Type B pancreatic cell (in vitro differentiated cells): ENCODE results near the gene NKX2-8. TPM values are rescaled to one million over a fixed set of nuclear protein-coding genes. Genes with fewer than 3 reads are reported as not detected.
A peak's percentile ranks its signal among the peaks of the same experiment; 100 is the strongest.

Experiments
- DNase-seq: peaks from one replicate; pipeline ENCODE4 v3.0.0; 2021; ENCODE audit warnings: mixed read lengths; ENCODE audit not compliant: unreplicated experiment; ENCODE audit errors: extremely low spot score
- H3K27ac Mint-ChIP-seq: 2 replicates; pipeline ENCODE4 v1.8.0; 2021; ENCODE audit warnings: mild to moderate bottlenecking, mixed read lengths
- H3K27me3 Mint-ChIP-seq: 2 replicates; pipeline ENCODE4 v1.8.0; 2021; ENCODE audit warnings: mixed read lengths
- H3K36me3 Mint-ChIP-seq: 2 replicates; pipeline ENCODE4 v1.8.0; 2021; ENCODE audit warnings: mixed read lengths
- H3K4me1 Mint-ChIP-seq: one replicate; pipeline ENCODE4 v1.8.0; 2021; ENCODE audit warnings: mixed read lengths; ENCODE audit not compliant: unreplicated experiment
- H3K4me3 Mint-ChIP-seq: 2 replicates; pipeline ENCODE4 v1.8.0; 2021; ENCODE audit warnings: mild to moderate bottlenecking, mixed read lengths
- H3K9me3 Mint-ChIP-seq: 2 replicates; pipeline ENCODE4 v1.8.0; 2021; ENCODE audit warnings: mixed read lengths
- CTCF ChIP-seq: fragments of 200-600 bp; sonication (generic); conservative IDR thresholded peaks from 2 replicates; pipeline ENCODE4 v1.5.0; 2021; ENCODE audit warnings: antibody characterized with exemption, mild to moderate bottlenecking
- total RNA-seq: library from RNA; stranded (reverse); gene quantifications from 2 replicates; pipeline ENCODE4 v1.2.1, GENCODE V29; 2021; ENCODE audit warnings: low replicate concordance

Gene NKX2-8
- total RNA-seq, 1 donor from 2014 or later = 2.1 TPM

- no peaks in the 10 kb centered on the region for H3K9me3 Mint-ChIP-seq
- TF ChIP-seq CTCF = no peak
- peaks cover 75% of the 10 kb centered on the region for H3K27me3 Mint-ChIP-seq
- no peaks in the 10 kb centered on the region for H3K36me3 Mint-ChIP-seq
- no peak for DNase-seq
- H3K4me3 Mint-ChIP-seq = peak overlapping the region; percentile 31
- no peak overlapping the region for H3K27ac Mint-ChIP-seq
- H3K4me1 Mint-ChIP-seq = no peaks in the 10 kb centered on the region
Observed at GRCh38 chr14:36583893-36584811, 1.7 kb upstream of the NKX2-8 start.

- no peak for TF ChIP-seq CTCF
- Mint-ChIP-seq H3K36me3 (no peaks in the 10 kb centered on the region), H3K27me3 (peaks cover 67% of the 10 kb centered on the region), H3K27ac (no peak overlapping the region), H3K4me3 (no peak overlapping the region), H3K9me3 (no peaks in the 10 kb centered on the region), H3K4me1 (no peaks in the 10 kb centered on the region)
- DNase-seq = no peak
Observed at GRCh38 chr14:36583242-36583892, 953 bp upstream of the NKX2-8 start.

- TF ChIP-seq CTCF = no peak
- Mint-ChIP-seq H3K4me1 (no peaks in the 10 kb centered on the region), H3K27ac (no peak overlapping the region), H3K9me3 (no peaks in the 10 kb centered on the region), H3K36me3 (no peaks in the 10 kb centered on the region), H3K27me3 (peaks cover 62% of the 10 kb centered on the region), H3K4me3 (no peak overlapping the region)
- DNase-seq = no peak
Observed at GRCh38 chr14:36582874-36583241, 444 bp upstream of the NKX2-8 start.

GRCh38 chr14:36580856-36581831 lies 1.3 kb downstream of the NKX2-8 start:
- Mint-ChIP-seq H3K4me1 (no peaks in the 10 kb centered on the region), H3K4me3 (peak overlapping the region; percentile 85), H3K36me3 (no peaks in the 10 kb centered on the region), H3K9me3 (no peaks in the 10 kb centered on the region), H3K27me3 (peaks cover 48% of the 10 kb centered on the region), H3K27ac (peak overlapping the region; percentile 43)
- no peak for DNase-seq
- no peak for TF ChIP-seq CTCF

GRCh38 chr14:36580141-36580855 lies 2.1 kb downstream of the NKX2-8 start:
- Mint-ChIP-seq H3K4me1 (no peaks in the 10 kb centered on the region), H3K9me3 (no peaks in the 10 kb centered on the region), H3K27ac (no peak overlapping the region), H3K36me3 (no peaks in the 10 kb centered on the region), H3K4me3 (peak overlapping the region; percentile 49), H3K27me3 (peaks cover 41% of the 10 kb centered on the region)
- TF ChIP-seq CTCF = no peak
- DNase-seq = no peak
